ENCODE measurements around the gene FLNA. TPM values are rescaled to one million over a fixed set of nuclear protein-coding genes. Genes with fewer than 3 reads are reported as not detected.
"Not testable (repeated sequence)": the region's sequence is repeated elsewhere in the genome, so short reads cannot be mapped to it uniquely, and the experiment has no call there.

FLNA gene
- total RNA-seq, 1 donor from 2014 or later: 406 TPM

GRCh38 chrX:154360155-154360713 lies 14.2 kb downstream of the FLNA start:
- no peak for DNase-seq

GRCh38 chrX:154359362-154360154 lies 14.9 kb downstream of the FLNA start:
- DNase-seq: no peak

- DNase-seq: no peak
These were observed 15.6 kb downstream of the FLNA start for GRCh38 chrX:154358829-154359228.

DNA sequence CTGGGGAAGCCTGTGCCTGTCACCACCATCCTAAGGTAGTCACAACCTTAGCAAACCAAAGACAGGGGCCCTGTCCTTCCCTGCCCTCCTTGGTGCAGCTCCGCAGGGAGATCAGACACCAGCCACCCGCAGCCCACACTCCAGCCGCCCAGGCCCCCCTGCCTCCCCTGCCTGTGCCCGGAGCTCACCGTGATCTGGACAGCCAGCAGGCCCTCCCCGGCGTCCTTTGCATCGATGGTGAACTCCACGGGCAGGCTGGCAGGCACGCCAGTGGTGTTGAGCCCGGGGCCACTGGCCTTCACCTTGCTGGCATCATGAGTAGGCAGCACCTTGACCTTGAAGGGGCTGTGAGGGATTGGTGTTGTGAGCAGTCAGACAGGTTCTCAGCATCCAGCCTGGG lies 16.4 kb downstream of the FLNA start:
- no peak for DNase-seq

- DNase-seq: no peak
These were observed 17.2 kb downstream of the FLNA start for GRCh38 chrX:154357205-154357604.

DNA sequence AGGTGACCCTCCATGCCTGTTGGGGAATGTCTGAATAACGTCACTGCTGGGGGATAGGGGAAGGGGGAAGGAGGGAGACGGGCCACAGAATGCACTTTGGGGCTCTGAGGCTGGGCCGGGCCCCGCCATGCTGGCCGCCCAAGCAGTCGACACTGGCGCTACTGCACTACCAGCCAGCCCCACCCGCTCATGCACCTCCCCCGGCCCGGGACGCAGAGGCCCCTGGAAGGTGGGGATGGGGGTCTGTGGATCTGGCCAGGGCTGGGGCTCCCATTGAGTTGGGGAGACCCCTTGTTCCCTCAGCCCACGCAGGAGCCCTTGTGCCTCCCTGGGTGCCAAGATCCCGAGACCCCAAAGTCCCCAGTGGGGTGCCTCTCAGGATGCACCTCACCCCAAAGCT lies 17.8 kb downstream of the FLNA start:
- DNase-seq: no peak

DNA sequence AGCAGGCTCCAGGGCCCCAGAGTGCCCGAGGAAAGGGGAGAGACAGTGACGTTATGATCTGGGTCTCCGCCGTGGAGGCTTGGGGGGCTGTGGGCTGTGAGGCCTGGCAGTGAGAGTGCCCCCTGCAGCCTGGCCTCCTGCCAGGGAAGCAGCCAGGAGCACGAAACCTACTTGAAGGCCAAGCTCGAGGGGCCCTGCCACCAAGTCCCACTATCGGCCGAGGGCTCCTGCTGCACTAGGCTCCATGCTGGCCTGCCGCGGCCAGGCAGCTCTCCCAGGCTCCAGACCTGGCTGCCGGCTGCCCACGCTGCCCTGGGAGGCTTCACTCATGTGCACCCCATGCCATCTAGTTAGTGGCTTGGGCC lies 18.7 kb downstream of the FLNA start:
- DNase-seq: no peak

GRCh38 chrX:154355094-154355775 lies 19.2 kb downstream of the FLNA start:
- no peak for DNase-seq

DNA sequence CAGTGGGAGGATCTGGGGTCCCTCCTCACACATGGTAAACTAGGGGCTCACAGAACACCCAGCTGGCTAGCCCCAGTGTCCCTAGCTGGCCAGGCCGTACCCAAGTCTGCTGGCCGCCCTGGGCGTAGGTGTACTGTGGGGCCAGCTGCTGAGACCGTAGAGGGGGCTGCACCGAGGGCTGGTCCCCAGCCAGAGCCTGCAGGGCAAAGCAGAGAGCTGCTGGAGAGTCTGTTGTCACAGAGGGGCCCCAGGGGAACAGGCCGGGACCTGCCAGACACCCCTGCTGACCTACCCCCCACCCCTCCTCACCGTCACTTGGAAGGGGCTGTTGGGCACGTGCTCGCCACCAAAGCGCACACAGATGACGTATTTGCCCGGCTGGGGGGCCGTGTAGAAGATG lies 19.9 kb downstream of the FLNA start:
- DNase-seq: no peak

- DNase-seq: no peak
These were observed 20.4 kb downstream of the FLNA start for GRCh38 chrX:154354013-154354412.

- DNase-seq: no peak
These were observed 21.1 kb downstream of the FLNA start for GRCh38 chrX:154353172-154353843.

GRCh38 chrX:154352466-154352865 lies 22.0 kb downstream of the FLNA start:
- DNase-seq: no peak

DNA sequence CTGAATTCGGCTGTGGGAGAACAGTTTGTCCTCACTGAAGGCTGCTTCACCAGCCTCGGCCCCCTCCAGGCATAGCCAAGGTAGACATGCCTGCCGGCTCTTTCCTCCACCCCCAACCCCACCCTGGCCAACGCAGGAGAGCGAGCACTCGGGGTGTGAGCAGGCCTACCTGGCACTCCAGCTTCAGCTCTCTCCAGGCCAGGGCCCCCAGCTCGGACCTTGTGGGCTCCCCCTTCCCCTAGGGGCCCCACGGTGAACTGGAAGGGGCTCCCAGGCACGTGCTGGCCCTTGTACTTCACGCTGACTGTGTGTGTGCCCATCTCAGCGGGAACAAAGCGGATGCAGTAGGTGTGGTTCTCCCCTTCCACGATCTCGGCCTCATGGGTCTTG lies 22.4 kb downstream of the FLNA start:
- DNase-seq: no peak

GRCh38 chrX:154351183-154352011 lies 23.0 kb downstream of the FLNA start:
- DNase-seq: no peak

- DNase-seq: no peak
These were observed 23.8 kb downstream of the FLNA start for GRCh38 chrX:154350429-154351182.

- no peak for DNase-seq
These were observed 24.5 kb downstream of the FLNA start for GRCh38 chrX:154349979-154350378.

DNA sequence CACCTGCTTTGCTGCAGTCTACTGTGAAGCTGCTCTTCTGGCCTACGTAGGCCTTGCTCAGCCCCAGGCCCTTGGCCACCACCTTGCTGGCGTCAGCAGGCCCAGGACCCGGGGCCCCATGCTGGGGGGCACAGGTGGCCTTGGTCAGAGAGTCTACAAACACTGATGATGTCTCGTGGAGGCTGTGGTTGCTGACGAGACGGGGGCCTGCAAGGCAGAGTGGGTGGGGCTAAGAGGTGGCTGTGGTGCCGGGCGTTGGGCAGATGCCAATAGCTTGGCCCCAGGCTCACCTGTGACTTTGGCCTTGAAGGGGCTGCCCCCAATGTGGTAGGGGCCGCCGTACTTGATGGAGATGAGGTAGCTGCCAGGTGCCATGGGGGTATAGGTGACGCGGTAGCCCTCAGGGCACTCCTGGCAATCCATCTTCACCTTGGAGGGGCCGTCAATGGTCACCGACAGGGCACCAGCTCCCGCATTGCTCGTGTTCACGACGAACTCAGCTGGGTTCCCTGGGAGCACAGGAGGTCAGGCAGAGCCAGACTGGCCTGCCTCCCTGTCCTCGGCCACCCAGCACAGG lies 25.0 kb downstream of the FLNA start:
- DNase-seq: no peak

DNA sequence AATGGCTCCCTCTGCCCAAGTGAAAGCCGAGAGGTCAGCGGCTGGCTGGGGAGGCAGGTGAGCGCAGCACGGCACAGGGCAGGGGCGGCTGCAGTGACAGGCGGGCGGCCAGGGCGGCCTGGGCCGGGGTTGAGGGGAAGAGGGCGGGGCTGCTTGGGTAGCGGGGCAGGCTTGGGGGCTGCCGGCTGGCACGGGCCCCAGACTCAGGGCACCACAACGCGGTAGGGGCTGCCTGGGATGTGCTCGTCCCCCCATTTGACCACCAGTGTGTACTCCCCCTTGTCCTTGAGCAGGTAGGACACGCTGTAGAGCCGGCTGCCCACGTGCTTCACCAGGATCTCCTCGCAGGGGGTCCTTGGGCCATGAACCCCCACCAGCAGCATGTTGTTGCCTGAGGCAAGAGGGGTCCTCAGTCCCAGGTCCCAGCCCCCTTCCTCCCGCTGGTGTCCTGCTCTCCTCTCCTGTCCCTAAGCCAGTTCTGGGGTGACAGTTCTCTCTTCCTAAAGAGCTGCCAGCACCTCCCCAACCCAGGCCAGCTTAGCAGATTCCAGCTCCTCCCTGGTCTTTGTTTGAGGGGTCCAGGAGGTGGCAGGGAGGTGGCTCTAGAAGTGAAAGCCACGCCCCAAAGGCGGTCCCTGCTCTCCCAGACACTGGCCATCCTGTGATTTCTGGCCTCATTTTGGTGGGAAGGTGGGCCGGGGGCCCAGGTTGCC lies 25.6 kb downstream of the FLNA start:
- no peak for DNase-seq

DNA sequence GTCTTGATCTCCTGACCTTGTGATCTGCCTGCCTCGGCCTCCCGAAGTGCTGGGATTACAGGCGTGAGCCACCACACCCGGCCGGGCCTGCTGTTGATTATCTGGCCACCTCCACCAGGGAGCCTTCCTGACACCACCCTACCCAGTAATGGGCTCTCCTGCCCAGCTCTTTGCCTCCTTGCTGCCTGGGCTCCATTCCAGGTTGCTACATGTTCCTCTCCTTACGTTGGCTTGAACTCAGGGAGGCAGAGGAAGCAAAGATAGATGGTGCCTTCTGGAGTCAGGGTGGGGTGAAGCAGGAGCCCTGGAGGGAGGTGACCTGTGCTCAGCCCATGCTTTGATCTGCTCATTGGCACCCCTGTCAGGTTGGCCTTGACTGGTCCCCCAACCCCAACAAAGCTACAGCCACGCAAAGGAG lies 26.3 kb downstream of the FLNA start:
- DNase-seq: no peak

GRCh38 chrX:154343620-154344019 lies 30.8 kb downstream of the FLNA start:
- not testable (repeated sequence) for DNase-seq

All from tongue (tissue), 2 donors.